ENCODE results near the gene USP38. TPM values are rescaled to one million over a fixed set of nuclear protein-coding genes. Genes with fewer than 3 reads are reported as not detected.
A peak's percentile ranks its signal among the peaks of the same experiment; 100 is the strongest.

Gene USP38
- polyA plus RNA-seq, 1 of the 3 experiments (the other 2 are of a cell fraction) = 4.3 TPM

GRCh38 chr4:143185253-143186107 is 763 bp downstream of the USP38 start:
- POLR2A ChIA-PET = no interaction called here

DNA sequence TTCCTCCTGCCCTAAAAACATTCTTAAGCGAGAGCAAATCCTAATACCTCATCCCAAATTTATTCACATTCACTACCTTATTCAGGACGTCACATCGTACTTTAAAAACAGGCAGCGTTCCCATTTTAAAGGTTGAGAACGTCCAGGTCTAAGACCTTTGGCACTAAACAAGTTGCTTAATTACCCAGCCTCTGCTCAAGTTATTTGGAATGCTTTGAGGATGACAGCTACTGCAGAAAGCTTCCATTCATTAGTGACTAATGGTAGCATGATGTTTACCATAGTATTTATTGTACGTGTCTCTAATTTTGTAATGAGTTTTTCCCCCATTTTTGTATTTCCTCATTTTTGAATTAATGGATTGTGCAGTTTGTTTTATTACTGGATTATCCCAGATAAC is 1.5 kb downstream of the USP38 start:
- Histone ChIP-seq H2AFZ (ENCODE audit: low read depth) (no peak overlapping the region), H3K27ac (ENCODE audit: low read depth in 2 of 2, low read length in 1 of 2) (peak overlapping the region in 1 of 2 experiments; percentile 92; a peak in 2 of 4 replicates), H3K4me1 (ENCODE audit: control insufficient read depth in 1 of 2, insufficient read depth in 2 of 2, low read depth in 1 of 2, low read length in 1 of 2) (peaks cover 17 to 25% of the 10 kb centered on the region in 2 experiments; a peak in 3 of 4 replicates), H3F3A (replicated peaks; ENCODE audit: insufficient read depth) (peaks cover 11% of the 10 kb centered on the region), H3K36me3 (replicated peaks in 1 of 2; ENCODE audit: control insufficient read depth in 1 of 2, insufficient read depth in 2 of 2, low read length in 1 of 2) (peaks cover 27 to 33% of the 10 kb centered on the region in 2 experiments), H4K20me1 (ENCODE audit: insufficient read depth) (peaks cover 37% of the 10 kb centered on the region), H3K79me2 (ENCODE audit: insufficient read depth) (peaks cover 79% of the 10 kb centered on the region), H3K4me3 (ENCODE audit: low read depth in 2 of 2, low read length in 1 of 2) (peak overlapping the region; percentile 90 to 94), H3K9me3 (no peaks in the 10 kb centered on the region), H3K9me2 (no peaks in the 10 kb centered on the region), H3K27me3 (ENCODE audit: insufficient read depth) (no peaks in the 10 kb centered on the region), H3K4me2 (peak overlapping the region; percentile 95), H3K9ac (peak overlapping the region; percentile 84)
- whole genome bisulfite sequencing (ENCODE audit: low lambda C conversion rate) = 0% methylated on average over 6 of the region's 6 CpGs
- CTCF ChIA-PET = no interaction called here
- POLR2A ChIA-PET = no interaction called here
- DNase-seq = no peak
- TF ChIP-seq ZBTB33 (IDR thresholded peaks at IDR 0.05; ENCODE audit: borderline replicate concordance, low read depth) = no peak
- TF ChIP-seq NFIC (IDR thresholded peaks at IDR 0.05; ENCODE audit: borderline replicate concordance) = no peak
- TF ChIP-seq GABPA (IDR thresholded peaks at IDR 0.05; ENCODE audit: low read depth) = no peak
- TF ChIP-seq, protein P1, sequence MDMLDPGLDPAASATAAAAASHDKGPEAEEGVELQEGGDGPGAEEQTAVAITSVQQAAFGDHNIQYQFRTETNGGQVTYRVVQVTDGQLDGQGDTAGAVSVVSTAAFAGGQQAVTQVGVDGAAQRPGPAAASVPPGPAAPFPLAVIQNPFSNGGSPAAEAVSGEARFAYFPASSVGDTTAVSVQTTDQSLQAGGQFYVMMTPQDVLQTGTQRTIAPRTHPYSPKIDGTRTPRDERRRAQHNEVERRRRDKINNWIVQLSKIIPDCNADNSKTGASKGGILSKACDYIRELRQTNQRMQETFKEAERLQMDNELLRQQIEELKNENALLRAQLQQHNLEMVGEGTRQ (IDR thresholded peaks at IDR 0.05; ENCODE audit: borderline replicate concordance, low read depth, low read length) = no peak
- no peak for TF ChIP-seq ELF1 (IDR thresholded peaks at IDR 0.05)
- no peak for TF ChIP-seq CTCF (IDR thresholded peaks at IDR 0.05)
- TF ChIP-seq EP300 (IDR thresholded peaks at IDR 0.05; ENCODE audit: borderline replicate concordance in 1 of 2, low read depth in 1 of 2, low read length in 1 of 2) = no peak

More at GRCh38 chr4:143185253-143186107, 763 bp downstream of the USP38 start:
- Histone ChIP-seq H3K4me2 (peak overlapping the region; percentile 95), H3K4me1 (ENCODE audit: control insufficient read depth in 1 of 2, insufficient read depth in 2 of 2, low read depth in 1 of 2, low read length in 1 of 2) (peaks cover 17 to 25% of the 10 kb centered on the region in 2 experiments; a peak in 3 of 4 replicates), H3K9ac (peak overlapping the region; percentile 84), H3K9me2 (no peaks in the 10 kb centered on the region), H2AFZ (ENCODE audit: low read depth) (peak overlapping the region; percentile 71; the same call in 1 of the 2 replicates), H3K27me3 (ENCODE audit: insufficient read depth) (no peaks in the 10 kb centered on the region), H4K20me1 (ENCODE audit: insufficient read depth) (peaks cover 37% of the 10 kb centered on the region), H3K79me2 (ENCODE audit: insufficient read depth) (peaks cover 72% of the 10 kb centered on the region), H3K9me3 (no peaks in the 10 kb centered on the region), H3K36me3 (replicated peaks in 1 of 2; ENCODE audit: control insufficient read depth in 1 of 2, insufficient read depth in 2 of 2, low read length in 1 of 2) (peaks cover 20 to 26% of the 10 kb centered on the region in 2 experiments), H3F3A (replicated peaks; ENCODE audit: insufficient read depth) (peaks cover 11% of the 10 kb centered on the region), H3K4me3 (ENCODE audit: low read depth in 2 of 2, low read length in 1 of 2) (peak overlapping the region; percentile 90 to 94), H3K27ac (ENCODE audit: low read depth in 2 of 2, low read length in 1 of 2) (peak overlapping the region; percentile 85 to 92)
- peak; percentile 6 for DNase-seq
- 0% methylated on average over 20 of the region's 50 CpGs for WGBS (ENCODE audit: low lambda C conversion rate)
- CTCF ChIA-PET = interaction anchor here (0.6 to 1.0 kb wide), 2 partner anchors 11 to 150 kb away, joined by 4 read pairs; no protein-coding TSS in a partner anchor
- TF ChIP-seq TCF12 (IDR thresholded peaks at IDR 0.05) = no peak
- no peak for TF ChIP-seq MEF2A (IDR thresholded peaks at IDR 0.05; ENCODE audit: borderline replicate concordance, low read depth)
- no peak for TF ChIP-seq GATA2 (CRISPR knock-in tag; IDR thresholded peaks at IDR 0.05)
- peak; percentile 37; the same call in 1 of the 2 replicates for TF ChIP-seq YY1 (IDR thresholded peaks at IDR 0.05; ENCODE audit: low read depth)
- TF ChIP-seq NRF1 (IDR thresholded peaks at IDR 0.05; ENCODE audit: low read depth, low read length) = no peak
- no peak for TF ChIP-seq EZH2phosphoT487 (IDR thresholded peaks at IDR 0.05; ENCODE audit: borderline replicate concordance, low read depth)
- TF ChIP-seq, protein P2, sequence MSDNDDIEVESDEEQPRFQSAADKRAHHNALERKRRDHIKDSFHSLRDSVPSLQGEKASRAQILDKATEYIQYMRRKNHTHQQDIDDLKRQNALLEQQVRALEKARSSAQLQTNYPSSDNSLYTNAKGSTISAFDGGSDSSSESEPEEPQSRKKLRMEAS (IDR thresholded peaks at IDR 0.05; ENCODE audit: low read depth) = no peak
- TF ChIP-seq, protein P3, sequence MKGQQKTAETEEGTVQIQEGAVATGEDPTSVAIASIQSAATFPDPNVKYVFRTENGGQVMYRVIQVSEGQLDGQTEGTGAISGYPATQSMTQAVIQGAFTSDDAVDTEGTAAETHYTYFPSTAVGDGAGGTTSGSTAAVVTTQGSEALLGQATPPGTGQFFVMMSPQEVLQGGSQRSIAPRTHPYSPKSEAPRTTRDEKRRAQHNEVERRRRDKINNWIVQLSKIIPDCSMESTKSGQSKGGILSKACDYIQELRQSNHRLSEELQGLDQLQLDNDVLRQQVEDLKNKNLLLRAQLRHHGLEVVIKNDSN (IDR thresholded peaks at IDR 0.05; ENCODE audit: borderline replicate concordance, low read depth) = 0 out of 2 replicates have a peak, but pooled peaks have one; percentile 26
- TF ChIP-seq RXRA (IDR thresholded peaks at IDR 0.05; ENCODE audit: borderline replicate concordance, low read depth) = no peak
- no peak for TF ChIP-seq CTCF (IDR thresholded peaks at IDR 0.05)
- TF ChIP-seq FOSL2 (IDR thresholded peaks at IDR 0.05; ENCODE audit: borderline replicate concordance, low read depth) = no peak
- no peak for TF ChIP-seq TAF1 (IDR thresholded peaks at IDR 0.05; ENCODE audit: borderline replicate concordance, low read depth, low read length)

All from SK-N-SH (cell line).